Mesendoderm (in vitro differentiated cells): Measurements from ENCODE around the gene LGALS4.

Experiments
- DNase-seq: peaks from one replicate; pipeline ENCODE4 v3.0.0; 2013
- H2AK5ac ChIP-seq: 2 replicates; pipeline ENCODE4 v1.6.1; 2013; ENCODE audit warnings: low read length, inconsistent platforms
- H2BK120ac ChIP-seq: 2 replicates; pipeline ENCODE4 v1.6.1; 2013; ENCODE audit warnings: low read depth, mild to moderate bottlenecking, low read length, moderate library complexity, mixed read lengths
- H2BK15ac ChIP-seq: replicated peaks from 2 replicates; pipeline ENCODE4 v1.6.1; 2013; ENCODE audit warnings: low read depth, mild to moderate bottlenecking, moderate library complexity
- H2BK5ac ChIP-seq: 2 replicates; pipeline ENCODE4 v1.6.1; 2013; ENCODE audit warnings: low read length, inconsistent platforms
- H3K18ac ChIP-seq: 2 replicates; pipeline ENCODE4 v1.6.1; 2013; ENCODE audit warnings: mild to moderate bottlenecking, low read length, mixed read lengths
- H3K23ac ChIP-seq: one replicate; pipeline ENCODE4 v1.6.1; 2013; ENCODE audit warnings: low read length
- H3K27ac ChIP-seq: 2 replicates; pipeline ENCODE4 v1.5.1; 2013; ENCODE audit warnings: low read depth, mild to moderate bottlenecking, inconsistent platforms, low read length, moderate library complexity
- H3K27me3 ChIP-seq: 2 replicates; pipeline ENCODE4 v1.6.1; 2013; ENCODE audit warnings: low read length, control low read depth, mild to moderate bottlenecking, inconsistent platforms; ENCODE audit not compliant: insufficient read depth, poor library complexity
- H3K36me3 ChIP-seq: 2 replicates; pipeline ENCODE4 v1.6.1; 2013; ENCODE audit warnings: low read length, inconsistent platforms; ENCODE audit not compliant: control insufficient read depth, insufficient read depth
- H3K4ac ChIP-seq: one replicate; pipeline ENCODE4 v1.6.1; 2013; ENCODE audit warnings: low read depth, mild to moderate bottlenecking, low read length, moderate library complexity
- H3K4me1 ChIP-seq: 2 replicates; pipeline ENCODE4 v1.6.1; 2013; ENCODE audit warnings: low read depth, low read length, inconsistent platforms; ENCODE audit not compliant: control insufficient read depth
- H3K4me2 ChIP-seq: 2 replicates; pipeline ENCODE4 v1.6.1; 2013; ENCODE audit warnings: low read length
- H3K4me3 ChIP-seq: 2 replicates; pipeline ENCODE4 v1.5.1; 2013; ENCODE audit warnings: mild to moderate bottlenecking, low read length
- H3K56ac ChIP-seq: one replicate; pipeline ENCODE4 v1.6.1; 2013; ENCODE audit warnings: low read length
- H3K79me1 ChIP-seq: 2 replicates; pipeline ENCODE4 v1.6.1; 2013; ENCODE audit warnings: low read length, inconsistent platforms
- H3K79me2 ChIP-seq: 2 replicates; pipeline ENCODE4 v1.6.1; 2013; ENCODE audit warnings: mild to moderate bottlenecking, low read length; ENCODE audit not compliant: control insufficient read depth, insufficient read depth
- H3K9ac ChIP-seq: 2 replicates; pipeline ENCODE4 v1.6.1; 2013; ENCODE audit warnings: low read length, inconsistent platforms
- H4K5ac ChIP-seq: one replicate; pipeline ENCODE4 v1.6.1; 2013; ENCODE audit warnings: low read length
- H4K8ac ChIP-seq: one replicate; pipeline ENCODE4 v1.6.1; 2013; ENCODE audit warnings: low read depth, mild to moderate bottlenecking, control low read depth, low read length, moderate library complexity
- WGBS: extraction: QIAGEN DNeasy Blood & Tissue Kit; methylation state at CpG from one replicate; pipeline ENCODE4 v1.1.7; 2013; ENCODE audit warnings: low lambda C conversion rate, missing lambda C conversion rate; ENCODE audit not compliant: insufficient coverage; ENCODE audit errors: extremely low coverage; 5-methylcytosine and 5-hydroxymethylcytosine counted together

LGALS4 gene

DNA sequence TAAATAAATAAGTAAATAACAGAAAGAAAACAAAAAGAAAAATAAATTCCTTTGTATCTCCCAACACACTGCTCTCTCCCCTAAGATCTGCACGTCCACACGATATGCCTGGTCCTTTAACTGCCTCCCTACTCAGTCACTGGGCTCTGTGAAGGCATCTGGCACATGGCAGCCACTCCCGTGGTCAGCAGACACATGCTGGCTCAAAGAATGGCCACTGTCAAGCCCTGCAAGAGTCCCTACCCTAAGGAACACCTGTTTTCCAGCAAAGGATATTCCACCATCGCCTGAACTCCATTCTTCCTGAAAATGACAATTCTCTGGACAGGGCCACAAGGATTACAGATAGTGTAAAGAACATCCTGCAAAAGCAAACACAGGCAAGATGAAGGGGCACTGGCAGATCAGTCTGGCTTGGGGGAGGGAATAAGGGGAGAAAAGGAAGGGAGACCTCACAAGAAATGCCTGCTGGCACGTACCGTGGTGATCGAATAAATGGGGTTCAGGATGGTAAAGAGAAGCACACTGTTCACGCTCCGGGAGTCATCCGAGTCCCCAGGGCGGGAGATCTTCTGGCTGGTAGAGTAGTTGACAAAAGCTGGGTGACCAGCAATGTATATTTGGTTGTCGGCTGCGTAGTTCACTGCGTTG is 32.8 kb upstream of the LGALS4 start:
- WGBS = no CpG with 5 or more reads among the region's 14 CpGs
- Histone ChIP-seq H2BK15ac (no peak overlapping the region), H3K4ac (no peak overlapping the region), H3K4me3 (no peak overlapping the region), H3K79me2 (peaks cover 59% of the 10 kb centered on the region), H3K27ac (no peak overlapping the region), H2AK5ac (no peak overlapping the region), H3K18ac (no peak overlapping the region), H4K5ac (no peak overlapping the region), H3K23ac (no peak overlapping the region), H3K27me3 (no peaks in the 10 kb centered on the region), H3K56ac (no peak overlapping the region), H3K4me1 (peaks cover 2% of the 10 kb centered on the region), H4K8ac (no peak overlapping the region), H3K9ac (no peak overlapping the region), H3K36me3 (peaks cover 47% of the 10 kb centered on the region), H2BK5ac (no peak overlapping the region), H3K79me1 (peaks cover 36% of the 10 kb centered on the region), H2BK120ac (no peak overlapping the region), H3K4me2 (no peak overlapping the region)
- no peak for DNase-seq

GRCh38 chr19:38844093-38844686 is 31.4 kb upstream of the LGALS4 start:
- Histone ChIP-seq H3K56ac (no peak overlapping the region), H4K8ac (no peak overlapping the region), H2BK120ac (no peak overlapping the region), H3K18ac (no peak overlapping the region), H3K27me3 (no peaks in the 10 kb centered on the region), H2BK5ac (no peak overlapping the region), H3K23ac (no peak overlapping the region), H4K5ac (no peak overlapping the region), H3K79me1 (peaks cover 37% of the 10 kb centered on the region), H2BK15ac (no peak overlapping the region), H3K4me1 (peaks cover 2% of the 10 kb centered on the region), H3K4ac (no peak overlapping the region), H3K27ac (no peak overlapping the region), H3K4me2 (no peak overlapping the region), H2AK5ac (no peak overlapping the region), H3K36me3 (peaks cover 53% of the 10 kb centered on the region), H3K79me2 (peaks cover 59% of the 10 kb centered on the region), H3K4me3 (no peak overlapping the region), H3K9ac (no peak overlapping the region)
- no peak for DNase-seq
- no CpG with 5 or more reads among the region's 11 CpGs for WGBS

DNA sequence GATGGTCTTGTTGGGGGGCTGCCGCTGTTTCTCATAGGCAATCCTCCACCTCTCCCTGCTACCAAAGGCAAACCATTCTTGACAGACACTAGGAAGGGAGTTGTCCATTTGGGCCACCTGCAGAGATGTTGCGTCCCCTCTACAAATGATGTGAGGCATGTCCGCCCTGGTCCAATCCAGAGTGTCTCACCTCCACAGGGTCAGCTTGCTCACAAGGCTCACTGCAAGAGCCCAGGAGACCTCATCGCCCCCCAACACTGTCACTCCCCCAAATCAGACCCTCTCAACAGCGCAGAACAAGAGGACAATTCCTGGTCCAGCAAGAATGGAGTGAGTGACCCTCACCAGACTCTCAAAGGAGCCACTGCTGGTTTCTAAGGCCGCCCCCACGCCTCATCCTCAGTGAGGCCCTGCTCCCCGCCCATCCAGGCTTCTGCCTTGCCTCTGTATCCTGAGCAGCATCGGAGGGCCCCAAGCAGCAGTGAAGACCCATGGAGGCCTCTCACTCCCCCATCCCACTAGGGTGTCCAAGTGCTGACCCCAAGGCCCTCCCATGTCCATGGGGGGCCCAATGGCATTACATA is 30.5 kb upstream of the LGALS4 start:
- H3K27me3 ChIP-seq = no peaks in the 10 kb centered on the region
- no peak overlapping the region for H3K27ac ChIP-seq

DNA sequence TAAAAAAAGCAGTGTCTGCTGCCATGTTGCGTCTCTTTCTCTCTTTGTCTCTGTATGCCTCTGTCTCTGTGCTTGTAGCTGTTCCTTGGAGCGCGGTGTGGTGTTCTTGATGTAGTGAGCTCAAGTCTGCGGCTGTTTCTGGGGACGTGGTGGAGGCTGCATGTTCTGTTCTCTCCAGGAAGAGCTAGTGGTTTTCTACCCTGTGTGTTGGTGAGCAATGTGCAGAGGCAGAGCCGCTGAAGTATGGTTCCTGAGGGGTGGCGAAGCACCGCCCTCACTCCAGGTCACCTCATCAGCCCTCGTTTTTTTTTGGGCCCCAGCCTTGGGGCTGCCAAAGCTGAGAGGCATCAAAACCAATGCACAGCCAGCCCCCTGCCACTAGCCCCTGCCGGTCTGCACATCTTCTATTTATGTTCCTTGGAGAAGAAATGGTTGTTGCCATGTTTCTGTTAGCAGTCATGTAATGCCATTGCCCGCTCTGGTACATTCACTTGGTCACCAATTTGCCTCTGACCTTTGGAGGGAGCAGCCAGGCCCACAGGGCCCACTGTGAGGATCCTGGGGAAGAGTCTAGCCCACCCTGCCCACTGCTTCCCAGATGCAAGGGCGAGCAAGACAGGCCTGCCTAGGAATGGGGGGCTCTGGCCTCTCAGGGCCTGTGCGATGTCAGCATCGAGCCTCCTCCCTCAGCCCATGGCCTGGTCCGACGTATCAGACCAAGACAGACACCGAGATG is 29.9 kb upstream of the LGALS4 start:
- no peak overlapping the region for H3K4me3 ChIP-seq
- no peak overlapping the region for H4K8ac ChIP-seq
- no peak overlapping the region for H3K9ac ChIP-seq
- no peak overlapping the region for H4K5ac ChIP-seq
- H3K79me2 ChIP-seq = peaks cover 44% of the 10 kb centered on the region
- H3K36me3 ChIP-seq = peaks cover 65% of the 10 kb centered on the region
- H3K79me1 ChIP-seq = peaks cover 38% of the 10 kb centered on the region
- H2AK5ac ChIP-seq = no peak overlapping the region
- no peak overlapping the region for H3K4ac ChIP-seq
- no peak overlapping the region for H3K56ac ChIP-seq
- DNase-seq = no peak
- no peak overlapping the region for H3K18ac ChIP-seq
- no peak overlapping the region for H2BK5ac ChIP-seq
- H3K27me3 ChIP-seq = no peaks in the 10 kb centered on the region
- no peaks in the 10 kb centered on the region for H3K4me1 ChIP-seq
- H2BK15ac ChIP-seq = no peak overlapping the region
- no peak overlapping the region for H3K4me2 ChIP-seq
- no peak overlapping the region for H3K27ac ChIP-seq
- H3K23ac ChIP-seq = no peak overlapping the region
- no peak overlapping the region for H2BK120ac ChIP-seq
- WGBS = no CpG with 5 or more reads among the region's 17 CpGs

More for the DNA sequence above, 30.5 kb upstream of the LGALS4 start:
- Histone ChIP-seq H2BK5ac (no peak overlapping the region), H3K79me1 (peaks cover 39% of the 10 kb centered on the region), H3K23ac (no peak overlapping the region), H3K18ac (no peak overlapping the region), H3K4me1 (peaks cover 2% of the 10 kb centered on the region), H4K8ac (no peak overlapping the region), H3K56ac (no peak overlapping the region), H3K36me3 (peaks cover 61% of the 10 kb centered on the region), H2AK5ac (no peak overlapping the region), H3K79me2 (peaks cover 50% of the 10 kb centered on the region), H2BK120ac (no peak overlapping the region), H3K4ac (no peak overlapping the region), H4K5ac (no peak overlapping the region), H3K4me3 (no peak overlapping the region), H3K9ac (no peak overlapping the region), H3K4me2 (no peak overlapping the region), H2BK15ac (no peak overlapping the region)
- no peak for DNase-seq
- no CpG with 5 or more reads among the region's 9 CpGs for WGBS

DNA sequence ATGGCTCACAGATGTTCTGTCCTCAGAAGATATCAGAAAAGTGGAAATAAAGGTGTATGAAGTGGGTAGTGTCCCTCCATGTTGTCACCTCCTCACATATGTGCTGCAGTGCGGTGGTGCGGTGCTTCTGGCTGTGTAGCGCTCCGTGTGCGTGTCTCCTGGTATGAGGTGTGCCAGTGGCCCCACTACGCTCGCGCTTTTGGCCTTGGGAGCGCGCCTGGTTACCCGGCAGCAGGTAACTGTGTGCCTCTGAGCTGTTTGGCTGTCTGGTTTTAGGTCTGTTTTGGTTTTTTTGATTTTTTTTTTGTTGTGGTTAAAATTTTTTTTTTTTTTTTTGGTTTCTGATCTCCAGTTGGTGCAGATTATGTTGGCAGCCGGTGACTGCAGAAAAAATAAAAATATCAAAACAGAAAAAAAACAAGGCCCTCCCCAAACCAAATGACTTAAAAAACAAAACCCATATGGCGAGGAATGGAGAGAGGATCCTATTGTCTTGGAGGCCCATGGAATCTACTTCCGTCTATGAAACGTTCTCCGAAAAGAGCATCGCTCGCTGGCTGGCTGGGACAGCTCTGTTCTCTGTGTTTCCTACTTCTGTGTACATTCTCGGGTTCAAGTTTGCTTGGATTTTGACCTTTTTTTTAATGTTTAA is 29.2 kb upstream of the LGALS4 start:
- H3K27me3 ChIP-seq = no peaks in the 10 kb centered on the region
- H3K4me3 ChIP-seq = no peak overlapping the region
- no peaks in the 10 kb centered on the region for H3K4me1 ChIP-seq
- no peak overlapping the region for H3K27ac ChIP-seq
- no peak overlapping the region for H3K18ac ChIP-seq
- H3K56ac ChIP-seq = no peak overlapping the region
- H2BK5ac ChIP-seq = no peak overlapping the region
- no peak overlapping the region for H2BK15ac ChIP-seq
- H2BK120ac ChIP-seq = no peak overlapping the region
- H3K9ac ChIP-seq = no peak overlapping the region
- H3K23ac ChIP-seq = no peak overlapping the region
- H2AK5ac ChIP-seq = no peak overlapping the region
- peaks cover 65% of the 10 kb centered on the region for H3K36me3 ChIP-seq
- no peak overlapping the region for H3K4me2 ChIP-seq
- H3K4ac ChIP-seq = no peak overlapping the region
- no peak for DNase-seq
- H4K5ac ChIP-seq = no peak overlapping the region
- no CpG with 5 or more reads among the region's 19 CpGs for WGBS
- peaks cover 33% of the 10 kb centered on the region for H3K79me1 ChIP-seq
- no peak overlapping the region for H4K8ac ChIP-seq
- peaks cover 37% of the 10 kb centered on the region for H3K79me2 ChIP-seq
